ENCODE results near the gene IMMT. TPM values are rescaled to one million over a fixed set of nuclear protein-coding genes. Genes with fewer than 3 reads are reported as not detected.

The IMMT gene

Small RNA genes within 50 kb of the gene (microRNA-seq; reads per million reads assigned to microRNA genes)
- not detected for gene MIR4779
